Muscle of leg (tissue), 11 donors: ENCODE data around the gene IFIT1. TPM values are rescaled to one million over a fixed set of nuclear protein-coding genes. Genes with fewer than 3 reads are reported as not detected.
A peak's percentile ranks its signal among the peaks of the same experiment; 100 is the strongest.
"Not testable (repeated sequence)": the region's sequence is repeated elsewhere in the genome, so short reads cannot be mapped to it uniquely, and the experiment has no call there.

Source experiments
- DNase-seq: peaks from one replicate; pipeline ENCODE4 v3.0.0; 2013
- H3K27ac ChIP-seq: one replicate; pipeline ENCODE4 v1.5.1; 2013; ENCODE audit warnings: mild to moderate bottlenecking, low read length, control low read depth
- H3K27me3 ChIP-seq: one replicate; pipeline ENCODE4 v1.6.1; 2013; ENCODE audit warnings: low read length; ENCODE audit not compliant: control insufficient read depth, insufficient read depth
- H3K36me3 ChIP-seq: one replicate; pipeline ENCODE4 v1.6.1; 2013; ENCODE audit warnings: low read length; ENCODE audit not compliant: control insufficient read depth, insufficient read depth
- H3K4me1 ChIP-seq: one replicate; pipeline ENCODE4 v1.6.1; 2013; ENCODE audit warnings: low read length; ENCODE audit not compliant: control insufficient read depth, insufficient read depth
- H3K4me3 ChIP-seq: one replicate; pipeline ENCODE4 v1.5.1; 2013; ENCODE audit warnings: low read length, control low read depth
- H3K9me3 ChIP-seq: replicated peaks from 2 replicates; pipeline ENCODE4 v1.6.1; 2013; ENCODE audit warnings: low read depth, low read length; ENCODE audit not compliant: control insufficient read depth
- WGBS: methylation state at CpG from one replicate; pipeline ENCODE4 v1.1.5; 2013; ENCODE audit warnings: missing lambda C conversion rate; ENCODE audit not compliant: insufficient coverage; 5-methylcytosine and 5-hydroxymethylcytosine counted together
- polyA plus RNA-seq, 8 donors: library from polyadenylated mRNA; unstranded; fragments of 120-200 nt; gene quantifications; one replicate each; pipeline versions ENCODE4 v1.2.1 to v1.2.3, GENCODE V29; 2013; ENCODE audit warnings: inconsistent platforms in 1 of 8, low replicate concordance in 1 of 8; ENCODE audit not compliant: insufficient read length in 8 of 8, insufficient read depth in 1 of 8
- total RNA-seq: library from RNA; stranded (reverse); fragments of 120-200 nt; gene quantifications from one replicate; pipeline ENCODE4 v1.2.4, GENCODE V29; 2013

The IFIT1 gene
- total and polyA plus RNA-seq, 9 donors: 35.0 to 83.9 (median 58.4) TPM

DNA sequence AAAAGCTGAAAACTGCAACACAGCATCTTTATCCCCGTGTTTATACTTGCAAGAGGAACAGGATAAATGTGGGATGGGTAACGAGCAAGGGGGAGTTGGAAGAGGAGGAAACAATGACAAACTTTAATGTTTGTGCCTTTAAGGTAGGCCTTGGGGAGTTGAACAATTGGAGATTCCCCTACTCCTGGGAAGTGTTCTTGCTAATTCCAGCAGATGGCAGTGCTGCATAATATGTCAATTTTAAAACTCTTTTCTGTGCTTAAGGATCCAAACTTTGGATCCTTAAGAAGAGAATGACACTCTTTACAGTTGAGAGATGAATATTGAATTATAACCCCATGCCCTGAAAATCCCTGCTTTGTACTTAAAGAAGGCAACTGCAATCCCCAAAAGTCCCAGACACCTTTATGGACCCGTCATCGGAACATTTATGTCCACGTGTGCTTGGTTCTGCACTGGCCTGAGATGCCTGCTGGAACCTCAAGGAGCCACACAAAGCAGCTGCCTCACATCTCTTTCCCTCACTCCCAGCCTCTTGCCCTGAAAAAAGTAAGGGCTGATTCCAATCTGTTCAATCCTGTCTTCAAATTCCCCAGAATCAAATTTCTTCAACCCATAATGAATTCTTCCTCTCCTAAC, 33.9 kb downstream of the IFIT1 start:
- 79% methylated on average over 3 of the region's 5 CpGs for WGBS
- H3K36me3 ChIP-seq: peaks cover 3% of the 10 kb centered on the region
- H3K27ac ChIP-seq: no peak overlapping the region
- H3K4me1 ChIP-seq: no peaks in the 10 kb centered on the region
- no peaks in the 10 kb centered on the region for H3K9me3 ChIP-seq
- H3K4me3 ChIP-seq: no peak overlapping the region
- H3K27me3 ChIP-seq: no peaks in the 10 kb centered on the region
- peak; percentile 78 for DNase-seq

DNA sequence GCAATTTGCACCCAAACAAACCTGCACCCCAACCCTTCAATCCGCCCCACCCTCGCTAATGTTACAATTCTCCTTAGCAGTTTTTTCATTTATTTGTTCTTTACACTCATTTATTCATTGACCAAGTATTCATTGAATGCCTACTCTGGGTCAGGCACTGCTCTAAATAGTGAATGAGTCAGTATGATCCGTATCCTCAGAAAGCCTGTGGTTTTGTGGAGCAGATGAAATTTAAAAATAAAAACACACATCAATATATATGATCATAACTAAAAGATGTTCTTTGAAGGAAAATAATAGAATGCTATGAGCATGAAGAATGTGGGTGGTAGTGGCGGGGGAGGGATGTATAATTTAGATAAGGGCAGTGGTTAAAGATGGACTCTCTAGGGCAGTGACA, 35.2 kb downstream of the IFIT1 start:
- Histone ChIP-seq H3K4me1 (no peaks in the 10 kb centered on the region), H3K27me3 (no peaks in the 10 kb centered on the region), H3K4me3 (no peak overlapping the region), H3K36me3 (no peaks in the 10 kb centered on the region), H3K9me3 (no peaks in the 10 kb centered on the region), H3K27ac (no peak overlapping the region)
- no CpG with 5 or more reads among the region's 4 CpGs for WGBS
- no peak for DNase-seq

DNA sequence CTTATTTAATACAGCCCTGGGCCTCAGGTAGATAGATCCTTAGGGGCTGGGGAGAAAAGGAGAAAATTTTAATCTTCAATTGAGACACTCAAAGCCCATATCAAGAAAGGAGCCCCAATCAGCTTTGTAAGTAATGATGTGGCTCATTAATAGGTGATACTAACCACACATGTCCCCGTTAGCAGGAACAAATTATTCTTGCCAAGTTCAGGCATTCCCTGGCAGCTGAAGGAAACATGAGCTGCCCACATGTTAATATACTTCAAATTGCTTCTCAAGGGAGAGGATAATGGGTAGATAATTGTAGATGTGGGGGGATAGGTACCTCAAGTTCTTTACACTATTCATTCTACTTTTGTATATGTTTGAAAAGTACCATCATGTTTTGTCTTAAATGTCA, 36.5 kb downstream of the IFIT1 start:
- no peaks in the 10 kb centered on the region for H3K36me3 ChIP-seq
- no peak overlapping the region for H3K4me3 ChIP-seq
- DNase-seq: peak; percentile 30
- H3K9me3 ChIP-seq: no peaks in the 10 kb centered on the region
- no peaks in the 10 kb centered on the region for H3K4me1 ChIP-seq
- no peaks in the 10 kb centered on the region for H3K27me3 ChIP-seq
- no peak overlapping the region for H3K27ac ChIP-seq
- no CpG with 5 or more reads among the region's 1 CpG for WGBS

DNA sequence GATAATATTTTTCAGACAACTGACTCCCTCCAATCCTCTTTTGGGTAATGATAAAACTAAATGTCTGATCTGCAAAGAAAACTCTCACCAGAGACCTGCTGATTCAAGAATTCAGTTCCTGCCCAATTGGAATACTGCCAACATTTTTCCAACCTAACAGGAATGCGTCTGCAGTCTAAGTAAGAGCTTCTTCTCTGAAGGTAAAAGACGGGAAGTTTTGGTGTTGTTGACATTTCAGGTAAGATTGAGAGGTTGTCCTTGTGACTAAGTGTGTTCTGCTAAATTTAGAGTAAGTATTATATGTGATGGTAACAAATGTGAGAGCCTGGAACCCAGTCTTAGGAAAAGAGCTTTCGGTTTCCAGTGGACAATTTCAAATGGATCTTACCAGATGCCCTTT, 39.6 kb downstream of the IFIT1 start:
- peak; percentile 38 for DNase-seq
- H3K36me3 ChIP-seq: no peaks in the 10 kb centered on the region
- H3K27ac ChIP-seq: no peak overlapping the region
- no peak overlapping the region for H3K4me3 ChIP-seq
- H3K27me3 ChIP-seq: peaks cover 2% of the 10 kb centered on the region
- no CpG with 5 or more reads among the region's 3 CpGs for WGBS
- H3K4me1 ChIP-seq: no peaks in the 10 kb centered on the region
- H3K9me3 ChIP-seq: no peaks in the 10 kb centered on the region

DNA sequence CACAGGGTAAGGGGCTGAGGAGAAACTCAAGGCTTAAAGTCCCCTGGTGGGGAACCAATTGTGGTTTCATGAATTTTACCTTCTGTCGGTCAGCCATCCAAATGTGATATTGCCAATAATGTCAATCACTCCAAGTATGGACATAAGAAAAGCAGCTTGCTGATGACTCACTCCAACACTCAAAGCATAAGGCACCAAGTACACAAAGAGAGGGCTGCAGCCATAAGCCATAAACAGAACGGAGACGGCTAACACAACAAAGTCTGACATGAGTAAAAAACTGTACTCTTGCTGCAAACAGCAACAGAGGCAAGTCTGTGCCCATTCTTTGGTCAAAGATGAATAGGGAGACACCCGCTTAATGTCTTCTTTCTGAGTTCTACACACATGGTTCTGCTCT, 46.1 kb downstream of the IFIT1 start:
- no peak for DNase-seq
- Histone ChIP-seq H3K4me3 (no peak overlapping the region), H3K27me3 (peaks cover 2% of the 10 kb centered on the region), H3K9me3 (no peaks in the 10 kb centered on the region), H3K4me1 (no peaks in the 10 kb centered on the region), H3K27ac (no peak overlapping the region), H3K36me3 (no peaks in the 10 kb centered on the region)
- no CpG with 5 or more reads among the region's 4 CpGs for WGBS

DNA sequence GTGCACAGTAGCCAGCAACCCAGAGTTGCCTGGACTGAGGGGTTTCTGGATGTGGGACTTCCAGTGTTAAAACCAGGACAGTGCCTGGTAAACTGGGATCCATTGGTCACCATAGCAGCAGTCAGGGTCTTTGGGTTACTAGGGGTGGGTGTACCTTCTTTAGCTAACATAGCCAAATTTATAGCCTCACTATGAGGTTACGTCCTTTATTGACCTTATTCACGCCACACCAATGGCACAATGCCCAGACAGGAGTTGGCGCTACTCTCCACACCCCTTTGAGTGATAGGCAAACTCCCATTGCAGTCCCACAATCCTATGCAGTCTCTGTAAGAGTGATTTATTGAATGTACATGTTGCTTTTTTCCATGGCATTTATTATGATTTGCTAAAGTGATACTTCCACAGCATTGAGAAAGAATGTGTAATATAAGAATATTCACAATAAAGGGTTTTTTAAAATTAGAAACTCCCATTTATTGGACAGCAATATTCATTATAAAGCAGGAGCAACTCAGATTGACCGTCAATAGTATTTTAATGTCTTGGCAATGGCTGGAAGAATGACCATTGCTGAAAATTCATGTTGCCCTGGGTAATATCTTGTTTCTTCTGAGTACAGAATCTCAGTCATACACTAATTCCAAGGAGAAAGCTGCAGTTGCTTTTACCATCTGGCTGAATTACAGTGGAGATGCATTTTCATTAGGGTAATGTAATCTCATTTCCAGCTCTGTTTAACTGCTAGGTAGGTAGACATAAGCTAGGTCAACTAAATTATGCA, 48.0 kb downstream of the IFIT1 start:
- Histone ChIP-seq H3K27me3 (peaks cover 2% of the 10 kb centered on the region), H3K27ac (no peak overlapping the region), H3K9me3 (no peaks in the 10 kb centered on the region), H3K36me3 (no peaks in the 10 kb centered on the region), H3K4me1 (no peaks in the 10 kb centered on the region), H3K4me3 (no peak overlapping the region)
- no peak for DNase-seq
- no CpG with 5 or more reads among the region's 4 CpGs for WGBS

DNA sequence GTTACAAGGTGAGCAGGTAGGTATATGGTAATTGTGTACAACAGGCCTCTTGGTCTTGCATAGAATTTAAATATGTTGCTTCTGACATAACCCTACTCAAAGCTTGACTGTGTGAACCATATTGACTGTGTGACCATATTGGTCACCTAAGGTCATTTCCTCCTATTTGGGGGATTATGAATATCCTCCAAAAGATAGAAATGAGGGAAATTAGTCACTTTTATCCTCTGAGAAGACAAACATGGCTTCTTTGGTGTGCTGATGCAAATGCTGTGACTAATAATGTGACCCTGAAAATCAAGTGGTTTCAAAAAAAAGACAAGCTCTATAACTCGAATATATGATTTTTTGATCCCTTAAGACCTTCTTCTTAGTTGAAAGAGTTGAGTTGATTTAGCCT, 49.9 kb downstream of the IFIT1 start:
- Histone ChIP-seq H3K27me3 (no peaks in the 10 kb centered on the region), H3K36me3 (no peaks in the 10 kb centered on the region), H3K4me3 (no peak overlapping the region), H3K9me3 (no peaks in the 10 kb centered on the region), H3K4me1 (no peaks in the 10 kb centered on the region), H3K27ac (no peak overlapping the region)
- WGBS: no CpG with 5 or more reads among the region's 1 CpG
- no peak for DNase-seq

DNA sequence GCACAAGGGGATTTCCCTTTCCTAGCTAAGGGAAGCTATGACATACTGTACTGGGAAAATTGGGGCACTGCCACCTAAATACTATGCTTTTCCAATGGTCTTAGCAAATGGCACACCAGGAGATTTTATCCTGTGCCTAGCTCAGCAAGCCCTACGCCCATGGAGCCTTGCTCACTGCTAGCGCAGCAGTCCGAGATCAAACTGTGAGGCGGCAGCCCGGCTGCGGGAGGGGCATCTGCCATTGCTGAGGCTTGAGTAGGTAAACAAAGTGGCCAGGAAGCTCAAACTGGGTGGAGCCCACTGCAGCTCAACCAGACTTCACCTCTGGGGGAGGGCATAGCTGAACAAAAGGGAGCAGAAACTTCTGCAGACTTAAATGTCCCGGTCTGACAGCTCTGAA, 52.4 kb downstream of the IFIT1 start:
- not testable (repeated sequence) for DNase-seq, H3K9me3 ChIP-seq, H3K27me3 ChIP-seq, H3K4me1 ChIP-seq, H3K4me3 ChIP-seq, H3K36me3 ChIP-seq, H3K27ac ChIP-seq
- WGBS: 93% methylated on average over 4 of the region's 7 CpGs

DNA sequence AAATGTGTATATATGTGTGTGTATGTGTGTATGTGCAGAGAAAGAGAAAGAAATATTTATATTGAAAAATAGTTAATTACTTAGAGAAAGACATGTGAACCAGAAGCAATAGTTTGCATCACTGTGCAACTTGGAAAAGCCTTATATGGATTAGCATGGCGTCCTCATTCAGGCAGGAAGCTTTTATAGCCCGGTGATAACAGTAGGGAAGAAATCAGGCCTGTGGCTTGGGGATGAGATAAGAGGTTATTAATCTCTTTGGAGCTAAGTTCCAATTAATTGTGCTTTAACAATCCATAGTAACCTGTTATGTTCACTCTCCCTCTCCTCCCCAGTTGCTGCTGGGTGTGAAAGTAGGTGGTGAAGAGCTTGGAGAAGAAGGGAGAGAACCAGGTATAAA, 58.5 kb downstream of the IFIT1 start:
- H3K4me1 ChIP-seq: no peaks in the 10 kb centered on the region
- no peak for DNase-seq
- no peak overlapping the region for H3K4me3 ChIP-seq
- H3K9me3 ChIP-seq: no peaks in the 10 kb centered on the region
- no peaks in the 10 kb centered on the region for H3K36me3 ChIP-seq
- no peaks in the 10 kb centered on the region for H3K27me3 ChIP-seq
- 100% methylated on average over 1 of the region's 2 CpGs for WGBS
- no peak overlapping the region for H3K27ac ChIP-seq

DNA sequence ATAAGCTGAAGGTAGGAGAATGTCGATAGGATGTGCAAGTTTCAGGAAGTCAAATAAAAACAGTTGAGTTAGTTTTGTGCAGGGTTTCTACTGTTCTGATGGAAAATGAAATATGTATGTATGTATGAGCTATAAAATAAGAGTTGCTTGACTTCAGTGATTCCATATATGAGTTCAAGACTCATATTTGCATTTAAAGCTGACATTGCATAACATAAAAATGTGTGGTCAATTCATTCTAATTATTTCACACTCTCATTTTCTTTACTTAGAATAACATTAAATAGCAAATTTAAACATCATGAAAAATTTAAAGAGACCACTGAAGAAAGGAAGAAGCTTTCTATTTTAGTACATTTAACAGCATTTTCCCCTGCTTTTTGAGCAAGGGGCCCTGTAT, 59.8 kb downstream of the IFIT1 start:
- Histone ChIP-seq H3K4me3 (no peak overlapping the region), H3K27me3 (no peaks in the 10 kb centered on the region), H3K27ac (no peak overlapping the region), H3K36me3 (no peaks in the 10 kb centered on the region), H3K4me1 (no peaks in the 10 kb centered on the region), H3K9me3 (no peaks in the 10 kb centered on the region)
- DNase-seq: no peak
- WGBS: no CpG with 5 or more reads among the region's 1 CpG
